Breast epithelium (tissue), 3 donors: Measurements from ENCODE around the gene PEX13.

Source experiments
- POLR2A ChIP-seq: fragments of 450-650 bp; IDR thresholded peaks from one replicate; pipeline ENCODE4 v1.6.1; 2016; ENCODE audit warnings: antibody characterized with exemption, mild to moderate bottlenecking, moderate library complexity
- POLR2AphosphoS5 ChIP-seq, 3 donors: sonication (generic); formaldehyde crosslinking; IDR thresholded peaks; one replicate each; pipeline ENCODE4 v1.6.1; 2017; ENCODE audit warnings: antibody characterized with exemption in 3 of 3
- TF ChIP-seq, protein P1 (sequence below), 3 donors: fragments of 450-650 bp; IDR thresholded peaks; one replicate each; pipeline ENCODE4 v1.5.1; 2016 to 2017; ENCODE audit warnings: antibody characterized with exemption in 3 of 3, mild to moderate bottlenecking in 3 of 3, moderate library complexity in 3 of 3

DNA sequence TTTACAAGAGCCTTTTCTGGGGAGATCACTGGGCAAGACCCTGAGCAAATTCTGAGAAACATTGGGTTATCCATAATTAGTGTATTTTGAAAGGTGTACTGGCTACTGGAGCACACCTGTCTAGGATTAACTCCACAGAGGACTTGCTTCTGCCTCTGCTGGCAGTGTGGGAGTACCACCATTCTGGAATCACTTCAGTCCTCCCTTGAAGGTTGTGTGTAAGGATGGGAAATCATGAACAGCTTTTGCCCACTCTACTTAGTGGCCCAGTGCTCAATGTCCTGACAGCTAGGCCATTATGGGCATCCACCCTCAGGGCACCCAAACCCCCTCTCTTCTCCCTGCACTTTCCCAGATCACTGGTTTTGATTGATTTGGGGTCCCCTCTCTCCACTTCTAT lies 40.0 kb downstream of the PEX13 start:
- TF ChIP-seq, protein P1, sequence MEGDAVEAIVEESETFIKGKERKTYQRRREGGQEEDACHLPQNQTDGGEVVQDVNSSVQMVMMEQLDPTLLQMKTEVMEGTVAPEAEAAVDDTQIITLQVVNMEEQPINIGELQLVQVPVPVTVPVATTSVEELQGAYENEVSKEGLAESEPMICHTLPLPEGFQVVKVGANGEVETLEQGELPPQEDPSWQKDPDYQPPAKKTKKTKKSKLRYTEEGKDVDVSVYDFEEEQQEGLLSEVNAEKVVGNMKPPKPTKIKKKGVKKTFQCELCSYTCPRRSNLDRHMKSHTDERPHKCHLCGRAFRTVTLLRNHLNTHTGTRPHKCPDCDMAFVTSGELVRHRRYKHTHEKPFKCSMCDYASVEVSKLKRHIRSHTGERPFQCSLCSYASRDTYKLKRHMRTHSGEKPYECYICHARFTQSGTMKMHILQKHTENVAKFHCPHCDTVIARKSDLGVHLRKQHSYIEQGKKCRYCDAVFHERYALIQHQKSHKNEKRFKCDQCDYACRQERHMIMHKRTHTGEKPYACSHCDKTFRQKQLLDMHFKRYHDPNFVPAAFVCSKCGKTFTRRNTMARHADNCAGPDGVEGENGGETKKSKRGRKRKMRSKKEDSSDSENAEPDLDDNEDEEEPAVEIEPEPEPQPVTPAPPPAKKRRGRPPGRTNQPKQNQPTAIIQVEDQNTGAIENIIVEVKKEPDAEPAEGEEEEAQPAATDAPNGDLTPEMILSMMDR (IDR thresholded peaks at IDR 0.05) = no peak
- no peak for TF ChIP-seq POLR2AphosphoS5 (IDR thresholded peaks at IDR 0.05)
- TF ChIP-seq POLR2A = no peak
